NCI-H2227 (cell line): Measurements from ENCODE around the gene STRIP1.

ENCODE experiments used
- DNase-seq: peaks from one replicate; lab custom pipeline; 2025; ENCODE audit not compliant: unreplicated experiment; lab: John Stamatoyannopoulos, UW

The STRIP1 gene

GRCh38 chr1:110034451-110035235 lies at the start of gene STRIP1:
STRIP1 (plus strand) TSS chr1:110034624; CDS start chr1:110034638, 14 bp downstream.
- peak; percentile 97 for DNase-seq

- DNase-seq = peak; percentile 28
Measured at GRCh38 chr1:109985247-109986053, 49.0 kb upstream of the STRIP1 start.

- DNase-seq = no peak
Measured at GRCh38 chr1:109986054-109986444, 48.4 kb upstream of the STRIP1 start.

- no peak for DNase-seq
Measured at GRCh38 chr1:109988349-109988914, 46.0 kb upstream of the STRIP1 start.

GRCh38 chr1:109989506-109990301 lies 44.7 kb upstream of the STRIP1 start:
- no peak for DNase-seq

GRCh38 chr1:109990302-109990653 lies 44.1 kb upstream of the STRIP1 start:
- no peak for DNase-seq

GRCh38 chr1:109991400-109991925 lies 43.0 kb upstream of the STRIP1 start:
- no peak for DNase-seq

GRCh38 chr1:109993885-109994284 lies 40.5 kb upstream of the STRIP1 start:
- DNase-seq = no peak

GRCh38 chr1:109994654-109995053 lies 39.8 kb upstream of the STRIP1 start:
- DNase-seq = no peak

- no peak for DNase-seq
Measured at GRCh38 chr1:109995536-109995935, 38.9 kb upstream of the STRIP1 start.

GRCh38 chr1:109996476-109996875 lies 37.9 kb upstream of the STRIP1 start:
- no peak for DNase-seq

- no peak for DNase-seq
Measured at GRCh38 chr1:109997204-109997866, 37.1 kb upstream of the STRIP1 start.

GRCh38 chr1:109997867-109998229 lies 36.6 kb upstream of the STRIP1 start:
- no peak for DNase-seq

GRCh38 chr1:110002695-110003094 lies 31.7 kb upstream of the STRIP1 start:
- DNase-seq = no peak

- DNase-seq = peak; percentile 17
Measured at GRCh38 chr1:110003747-110004428, 30.5 kb upstream of the STRIP1 start.

GRCh38 chr1:110004583-110004982 lies 29.8 kb upstream of the STRIP1 start:
- no peak for DNase-seq

GRCh38 chr1:110005971-110006370 lies 28.5 kb upstream of the STRIP1 start:
- no peak for DNase-seq

GRCh38 chr1:110006516-110006915 lies 27.9 kb upstream of the STRIP1 start:
- DNase-seq = no peak

GRCh38 chr1:110007046-110007830 lies 27.2 kb upstream of the STRIP1 start:
- DNase-seq = no peak
